HEK293 (cell line): ENCODE measurements around the gene ETNK2.

Experiments used
- CTCF ChIA-PET: fragments of 350-600 bp; formaldehyde crosslinking; extraction: SDS; loops from one replicate; lab custom pipeline; 2021; ENCODE audit warnings: antibody characterized with exemption; lab: Yijun Ruan, JAX
- POLR2A ChIA-PET: fragments of 300-600 bp; formaldehyde crosslinking; extraction: SDS; loops from one replicate; lab custom pipeline; 2020; ENCODE audit warnings: antibody characterized with exemption, inconsistent platforms; lab: Yijun Ruan, JAX
- H3K27ac ChIP-seq: fragments of 200-500 bp; sonication (Bioruptor generic); 2 replicates; pipeline ENCODE4 v1.5.1; 2014; ENCODE audit warnings: low read depth, low read length, control low read depth, inconsistent platforms; ENCODE audit errors: extremely low read depth
- H3K36me3 ChIP-seq, 2 experiments: fragments of 200-500 bp in 1 of 2; sonication (Bioruptor generic) in 1 of 2; 1 replicate in 1 of 2; 2 replicates in 1 of 2; pipeline ENCODE4 v1.5.1; 2014 to 2017; ENCODE audit warnings: inconsistent platforms in 2 of 2, low read length in 2 of 2; ENCODE audit not compliant: control insufficient read depth in 2 of 2, insufficient read depth in 1 of 2
- H3K4me1 ChIP-seq: fragments of 200-500 bp; sonication (Bioruptor generic); 2 replicates; pipeline ENCODE4 v1.5.1; 2014; ENCODE audit warnings: mild to moderate bottlenecking, low read length, inconsistent platforms; ENCODE audit not compliant: control insufficient read depth, insufficient read depth
- H3K4me3 ChIP-seq: 2 replicates; pipeline ENCODE4 v1.5.1; 2011; ENCODE audit warnings: low read depth, mild to moderate bottlenecking, control low read depth, low read length, moderate library complexity
- H3K9me3 ChIP-seq: fragments of 200-500 bp; sonication (Bioruptor generic); 2 replicates; pipeline ENCODE4 v1.5.1; 2014; ENCODE audit warnings: low read depth, low read length, inconsistent platforms; ENCODE audit not compliant: control insufficient read depth, insufficient read depth
- BCL11A ChIP-seq: fragments of 450-650 bp; formaldehyde crosslinking; IDR thresholded peaks from 2 replicates; pipeline ENCODE4 v1.5.1; 2016; ENCODE audit warnings: low read depth, missing biosample characterization, missing genetic modification characterization
- IKZF3 ChIP-seq: fragments of 450-650 bp; IDR thresholded peaks from 2 replicates; pipeline ENCODE4 v1.5.0; 2018; ENCODE audit warnings: missing biosample characterization, mild to moderate bottlenecking, missing genetic modification characterization, moderate library complexity
- ZBTB20 ChIP-seq: fragments of 450-650 bp; formaldehyde crosslinking; IDR thresholded peaks from 2 replicates; pipeline ENCODE4 v1.5.1; 2016; ENCODE audit warnings: missing biosample characterization, missing genetic modification characterization
- ZNF24 ChIP-seq: fragments of 450-650 bp; formaldehyde crosslinking; IDR thresholded peaks from 2 replicates; pipeline ENCODE4 v1.5.1; 2016; ENCODE audit warnings: missing biosample characterization, missing genetic modification characterization
- ZNF311 ChIP-seq: fragments of 450-650 bp; formaldehyde crosslinking; IDR thresholded peaks from 2 replicates; pipeline ENCODE4 v1.5.1; 2017; ENCODE audit warnings: missing biosample characterization, missing genetic modification characterization, borderline replicate concordance
- ZNF350 ChIP-seq: fragments of 450-650 bp; formaldehyde crosslinking; IDR thresholded peaks from 2 replicates; pipeline ENCODE4 v1.5.0; 2017; ENCODE audit warnings: missing biosample characterization, mild to moderate bottlenecking, missing genetic modification characterization
- ZNF530 ChIP-seq: fragments of 450-650 bp; formaldehyde crosslinking; IDR thresholded peaks from 2 replicates; pipeline ENCODE4 v1.5.1; 2016; ENCODE audit warnings: low read depth, missing biosample characterization, missing genetic modification characterization
- ZNF544 ChIP-seq: fragments of 450-650 bp; formaldehyde crosslinking; IDR thresholded peaks from 2 replicates; pipeline ENCODE4 v1.5.0; 2017; ENCODE audit warnings: missing biosample characterization, missing genetic modification characterization
- ZSCAN23 ChIP-seq: fragments of 450-650 bp; formaldehyde crosslinking; IDR thresholded peaks from 2 replicates; pipeline ENCODE4 v1.5.1; 2016; ENCODE audit warnings: missing biosample characterization, missing genetic modification characterization
- TF ChIP-seq, protein P1 (sequence below): fragments of 450-650 bp; formaldehyde crosslinking; IDR thresholded peaks from 2 replicates; pipeline ENCODE4 v1.5.1; 2016; ENCODE audit warnings: missing biosample characterization, missing genetic modification characterization
- TF ChIP-seq, protein P2 (sequence below): fragments of 450-650 bp; formaldehyde crosslinking; IDR thresholded peaks from 2 replicates; pipeline ENCODE4 v1.5.1; 2016; ENCODE audit warnings: missing biosample characterization, missing genetic modification characterization
- TF ChIP-seq, protein P3 (sequence below): fragments of 450-650 bp; formaldehyde crosslinking; IDR thresholded peaks from 2 replicates; pipeline ENCODE4 v1.5.1; 2016; ENCODE audit warnings: missing biosample characterization, missing genetic modification characterization, borderline replicate concordance
- TF ChIP-seq, protein P4 (sequence below): fragments of 450-650 bp; formaldehyde crosslinking; IDR thresholded peaks from 2 replicates; pipeline ENCODE4 v1.5.1; 2017; ENCODE audit warnings: missing biosample characterization, missing genetic modification characterization
- TF ChIP-seq, protein P5 (sequence below): fragments of 450-650 bp; IDR thresholded peaks from 2 replicates; pipeline ENCODE4 v1.5.1; 2018; ENCODE audit warnings: missing biosample characterization, mild to moderate bottlenecking, missing genetic modification characterization

Gene ETNK2

DNA sequence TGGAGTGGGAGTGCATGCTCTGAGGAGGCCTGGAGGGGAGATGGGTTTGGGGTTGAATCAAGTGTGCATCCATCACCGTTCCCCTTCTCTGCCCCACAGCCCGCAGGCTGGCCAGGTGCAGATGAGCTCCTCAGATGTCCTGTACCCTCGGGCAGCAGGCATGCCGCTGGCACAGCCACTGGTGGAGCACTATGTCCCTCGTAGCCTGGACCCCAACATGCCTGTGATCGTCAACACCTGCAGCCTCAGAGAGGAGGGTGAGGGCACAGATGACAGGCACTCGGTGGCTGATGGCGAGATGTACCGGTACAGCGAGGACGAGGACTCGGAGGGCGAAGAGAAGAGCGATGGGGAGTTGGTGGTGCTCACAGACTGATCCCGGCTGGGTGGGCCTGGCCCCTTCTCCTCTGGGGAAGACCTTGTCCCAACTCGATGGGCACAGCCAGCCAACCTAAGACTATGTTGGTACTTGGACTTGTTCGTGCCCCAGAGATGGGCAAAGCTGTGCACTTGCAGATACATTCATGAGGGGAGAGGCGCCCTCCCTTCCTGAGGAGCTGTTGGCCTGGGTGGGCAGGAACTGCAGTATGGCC, 26.0 kb downstream of the ETNK2 start:
- no peak for TF ChIP-seq ZNF24
- TF ChIP-seq, protein P1, sequence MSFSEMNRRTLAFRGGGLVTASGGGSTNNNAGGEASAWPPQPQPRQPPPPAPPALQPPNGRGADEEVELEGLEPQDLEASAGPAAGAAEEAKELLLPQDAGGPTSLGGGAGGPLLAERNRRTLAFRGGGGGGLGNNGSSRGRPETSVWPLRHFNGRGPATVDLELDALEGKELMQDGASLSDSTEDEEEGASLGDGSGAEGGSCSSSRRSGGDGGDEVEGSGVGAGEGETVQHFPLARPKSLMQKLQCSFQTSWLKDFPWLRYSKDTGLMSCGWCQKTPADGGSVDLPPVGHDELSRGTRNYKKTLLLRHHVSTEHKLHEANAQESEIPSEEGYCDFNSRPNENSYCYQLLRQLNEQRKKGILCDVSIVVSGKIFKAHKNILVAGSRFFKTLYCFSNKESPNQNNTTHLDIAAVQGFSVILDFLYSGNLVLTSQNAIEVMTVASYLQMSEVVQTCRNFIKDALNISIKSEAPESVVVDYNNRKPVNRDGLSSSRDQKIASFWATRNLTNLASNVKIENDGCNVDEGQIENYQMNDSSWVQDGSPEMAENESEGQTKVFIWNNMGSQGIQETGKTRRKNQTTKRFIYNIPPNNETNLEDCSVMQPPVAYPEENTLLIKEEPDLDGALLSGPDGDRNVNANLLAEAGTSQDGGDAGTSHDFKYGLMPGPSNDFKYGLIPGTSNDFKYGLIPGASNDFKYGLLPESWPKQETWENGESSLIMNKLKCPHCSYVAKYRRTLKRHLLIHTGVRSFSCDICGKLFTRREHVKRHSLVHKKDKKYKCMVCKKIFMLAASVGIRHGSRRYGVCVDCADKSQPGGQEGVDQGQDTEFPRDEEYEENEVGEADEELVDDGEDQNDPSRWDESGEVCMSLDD (tag by site-specific recombination) = no peak
- CTCF ChIA-PET = interaction anchor here (0.6 to 1.4 kb wide), 2 partner anchors 253 to 255 kb away, joined by 3 to 5 read pairs; no protein-coding TSS in a partner anchor
- Histone ChIP-seq H3K27ac (no peak overlapping the region), H3K9me3 (no peaks in the 10 kb centered on the region), H3K4me1 (0 out of 2 replicates have a peak, but pooled peaks cover 3% of the 10 kb centered on the region), H3K36me3 (peaks cover 0 to 37% of the 10 kb centered on the region in 2 experiments; a peak in 1 of 3 replicates), H3K4me3 (no peak overlapping the region)
- POLR2A ChIA-PET = no interaction called here

DNA sequence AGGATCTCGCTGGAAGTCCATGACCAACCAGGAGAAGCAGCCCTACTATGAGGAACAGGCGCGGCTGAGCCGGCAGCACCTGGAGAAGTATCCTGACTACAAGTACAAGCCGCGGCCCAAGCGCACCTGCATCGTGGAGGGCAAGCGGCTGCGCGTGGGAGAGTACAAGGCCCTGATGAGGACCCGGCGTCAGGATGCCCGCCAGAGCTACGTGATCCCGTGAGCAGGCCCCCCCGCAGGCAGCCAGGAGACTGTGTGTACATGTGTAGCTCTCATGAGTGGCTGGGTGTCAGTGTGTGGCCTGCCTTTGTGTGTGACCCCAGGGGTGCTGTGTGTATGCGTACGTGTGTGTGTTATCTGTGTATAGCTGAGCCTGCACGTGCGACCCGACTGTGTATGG, 27.2 kb downstream of the ETNK2 start:
- ChIA-PET POLR2A (no interaction called here), CTCF (interaction anchor here (1.0 to 1.4 kb wide), 2 partner anchors 253 kb away, joined by 5 read pairs; no protein-coding TSS in a partner anchor)
- H3K9me3 ChIP-seq = no peaks in the 10 kb centered on the region
- no peak overlapping the region for H3K27ac ChIP-seq
- peaks cover 0 to 43% of the 10 kb centered on the region in 2 experiments; a peak in 2 of 3 replicates for H3K36me3 ChIP-seq
- H3K4me1 ChIP-seq = 0 out of 2 replicates have a peak, but pooled peaks cover 3% of the 10 kb centered on the region
- no peak overlapping the region for H3K4me3 ChIP-seq
- no peak for TF ChIP-seq ZNF311 (tag by site-specific recombination)
- TF ChIP-seq ZNF544 = no peak
- TF ChIP-seq IKZF3 (tag by site-specific recombination) = no peak
- TF ChIP-seq, protein P2, sequence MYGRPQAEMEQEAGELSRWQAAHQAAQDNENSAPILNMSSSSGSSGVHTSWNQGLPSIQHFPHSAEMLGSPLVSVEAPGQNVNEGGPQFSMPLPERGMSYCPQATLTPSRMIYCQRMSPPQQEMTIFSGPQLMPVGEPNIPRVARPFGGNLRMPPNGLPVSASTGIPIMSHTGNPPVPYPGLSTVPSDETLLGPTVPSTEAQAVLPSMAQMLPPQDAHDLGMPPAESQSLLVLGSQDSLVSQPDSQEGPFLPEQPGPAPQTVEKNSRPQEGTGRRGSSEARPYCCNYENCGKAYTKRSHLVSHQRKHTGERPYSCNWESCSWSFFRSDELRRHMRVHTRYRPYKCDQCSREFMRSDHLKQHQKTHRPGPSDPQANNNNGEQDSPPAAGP (tag by site-specific recombination) = no peak
- TF ChIP-seq, protein P3, sequence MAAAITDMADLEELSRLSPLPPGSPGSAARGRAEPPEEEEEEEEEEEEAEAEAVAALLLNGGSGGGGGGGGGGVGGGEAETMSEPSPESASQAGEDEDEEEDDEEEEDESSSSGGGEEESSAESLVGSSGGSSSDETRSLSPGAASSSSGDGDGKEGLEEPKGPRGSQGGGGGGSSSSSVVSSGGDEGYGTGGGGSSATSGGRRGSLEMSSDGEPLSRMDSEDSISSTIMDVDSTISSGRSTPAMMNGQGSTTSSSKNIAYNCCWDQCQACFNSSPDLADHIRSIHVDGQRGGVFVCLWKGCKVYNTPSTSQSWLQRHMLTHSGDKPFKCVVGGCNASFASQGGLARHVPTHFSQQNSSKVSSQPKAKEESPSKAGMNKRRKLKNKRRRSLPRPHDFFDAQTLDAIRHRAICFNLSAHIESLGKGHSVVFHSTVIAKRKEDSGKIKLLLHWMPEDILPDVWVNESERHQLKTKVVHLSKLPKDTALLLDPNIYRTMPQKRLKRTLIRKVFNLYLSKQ (tag by site-specific recombination) = no peak
- no peak for TF ChIP-seq ZBTB20 (tag by site-specific recombination)
- no peak for TF ChIP-seq ZNF350
- TF ChIP-seq, protein P4, sequence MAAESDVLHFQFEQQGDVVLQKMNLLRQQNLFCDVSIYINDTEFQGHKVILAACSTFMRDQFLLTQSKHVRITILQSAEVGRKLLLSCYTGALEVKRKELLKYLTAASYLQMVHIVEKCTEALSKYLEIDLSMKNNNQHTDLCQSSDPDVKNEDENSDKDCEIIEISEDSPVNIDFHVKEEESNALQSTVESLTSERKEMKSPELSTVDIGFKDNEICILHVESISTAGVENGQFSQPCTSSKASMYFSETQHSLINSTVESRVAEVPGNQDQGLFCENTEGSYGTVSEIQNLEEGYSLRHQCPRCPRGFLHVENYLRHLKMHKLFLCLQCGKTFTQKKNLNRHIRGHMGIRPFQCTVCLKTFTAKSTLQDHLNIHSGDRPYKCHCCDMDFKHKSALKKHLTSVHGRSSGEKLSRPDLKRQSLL = no peak
- no peak for TF ChIP-seq ZSCAN23
- no peak for TF ChIP-seq ZNF530 (tag by site-specific recombination)
- TF ChIP-seq BCL11A (tag by site-specific recombination) = no peak

DNA sequence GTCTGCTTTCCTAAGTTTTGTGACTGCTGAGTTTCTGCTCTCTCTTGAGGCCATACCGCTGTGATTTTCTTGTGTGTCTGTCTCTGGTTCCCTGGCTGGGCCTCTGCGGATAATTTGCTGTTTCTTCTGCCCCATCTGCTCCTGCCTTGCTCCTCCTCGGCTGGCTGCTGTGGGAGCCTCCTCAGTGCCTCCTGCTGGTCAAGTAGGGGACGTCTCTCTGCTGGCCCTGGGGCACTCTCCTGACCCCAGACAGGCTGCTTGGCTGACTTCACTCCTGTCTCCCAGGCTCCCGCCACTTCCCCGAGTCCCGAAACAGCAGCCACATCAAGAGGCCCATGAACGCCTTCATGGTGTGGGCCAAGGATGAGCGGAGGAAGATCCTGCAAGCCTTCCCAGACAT, 28.5 kb downstream of the ETNK2 start:
- TF ChIP-seq, protein P5, sequence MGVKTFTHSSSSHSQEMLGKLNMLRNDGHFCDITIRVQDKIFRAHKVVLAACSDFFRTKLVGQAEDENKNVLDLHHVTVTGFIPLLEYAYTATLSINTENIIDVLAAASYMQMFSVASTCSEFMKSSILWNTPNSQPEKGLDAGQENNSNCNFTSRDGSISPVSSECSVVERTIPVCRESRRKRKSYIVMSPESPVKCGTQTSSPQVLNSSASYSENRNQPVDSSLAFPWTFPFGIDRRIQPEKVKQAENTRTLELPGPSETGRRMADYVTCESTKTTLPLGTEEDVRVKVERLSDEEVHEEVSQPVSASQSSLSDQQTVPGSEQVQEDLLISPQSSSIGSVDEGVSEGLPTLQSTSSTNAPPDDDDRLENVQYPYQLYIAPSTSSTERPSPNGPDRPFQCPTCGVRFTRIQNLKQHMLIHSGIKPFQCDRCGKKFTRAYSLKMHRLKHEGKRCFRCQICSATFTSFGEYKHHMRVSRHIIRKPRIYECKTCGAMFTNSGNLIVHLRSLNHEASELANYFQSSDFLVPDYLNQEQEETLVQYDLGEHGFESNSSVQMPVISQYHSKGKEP = no peak
- TF ChIP-seq, all 188 proteins: peak for 0
- CTCF ChIA-PET = interaction anchor here (0.6 to 1.0 kb wide), 4 partner anchors 102 to 634 kb away, joined by 3 to 5 read pairs (median 3); no protein-coding TSS in a partner anchor
- POLR2A ChIA-PET = no interaction called here
- no peak overlapping the region for H3K4me3 ChIP-seq
- H3K9me3 ChIP-seq = no peaks in the 10 kb centered on the region
- peaks cover 0 to 43% of the 10 kb centered on the region in 2 experiments; a peak in 2 of 3 replicates for H3K36me3 ChIP-seq
- no peak overlapping the region for H3K27ac ChIP-seq
- no peaks in the 10 kb centered on the region for H3K4me1 ChIP-seq
